Testis (tissue), 5 donors: ENCODE measurements around the gene KRTAP7-1. TPM values are rescaled to one million over a fixed set of nuclear protein-coding genes. Genes with fewer than 3 reads are reported as not detected.

Experiments
- DNase-seq: peaks from one replicate; pipeline ENCODE4 v3.0.0-alpha.2; 2019
- H3K27ac ChIP-seq, 2 donors: fragments of 200-600 bp; sonication (generic); one replicate each; pipeline ENCODE4 v1.5.1; 2019
- H3K27me3 ChIP-seq: fragments of 200-600 bp; sonication (generic); one replicate; pipeline ENCODE4 v1.5.1; 2019
- H3K36me3 ChIP-seq: fragments of 200-600 bp; sonication (generic); one replicate; pipeline ENCODE4 v1.5.1; 2017; ENCODE audit warnings: low read depth; ENCODE audit errors: missing control alignments
- H3K4me1 ChIP-seq: fragments of 200-600 bp; sonication (generic); one replicate; pipeline ENCODE4 v1.5.1; 2019
- H3K4me3 ChIP-seq, 2 donors: fragments of 200-600 bp; sonication (generic); one replicate each; pipeline ENCODE4 v1.5.1; 2017 to 2019
- H3K9me3 ChIP-seq: fragments of 200-600 bp; sonication (generic); one replicate; pipeline ENCODE4 v1.5.1; 2017
- CTCF ChIP-seq, 3 experiments: fragments of 450-650 bp in 2 of 3; fragments of 200-600 bp in 1 of 3; sonication (generic) in 1 of 3; IDR thresholded peaks; one replicate each; pipeline ENCODE4 v1.5.1; 2016 to 2019; ENCODE audit warnings: antibody characterized with exemption in 3 of 3, mild to moderate bottlenecking in 2 of 3, moderate library complexity in 1 of 3
- POLR2A ChIP-seq: fragments of 450-650 bp; IDR thresholded peaks from one replicate; pipeline ENCODE4 v1.6.1; 2017; ENCODE audit warnings: antibody characterized with exemption, mild to moderate bottlenecking, moderate library complexity
- WGBS, 2 donors: methylation state at CpG; one replicate each; pipeline ENCODE4 v1.1.5; 2018; 5-methylcytosine and 5-hydroxymethylcytosine counted together
- intact Hi-C: fragments of 100-400 bp; cut with DNase I; formaldehyde crosslinking; loops from one replicate; pipeline ENCODE4 v1.15.1; 2023; ENCODE audit warnings: low total_unique reads
- long read RNA-seq, 2 donors: transcript quantifications; one replicate each; lab custom pipeline, GENCODE V29; 2026
- polyA plus RNA-seq: library from polyadenylated mRNA; stranded (reverse); fragments of 350-450 nt; fragmentation: Illumina TruSeq; extraction: RNeasy Lipid Tissue Mini Kit (QIAGEN cat#74804); gene quantifications from one replicate; pipeline ENCODE4 v1.2.3, GENCODE V29; 2014; ENCODE audit warnings: low read depth, low replicate concordance; ENCODE audit not compliant: insufficient read depth
- total RNA-seq, 2 donors: library from RNA; depleted of rRNA; stranded (reverse); fragments of >200 nt; gene quantifications; one replicate each; pipeline ENCODE4 v1.2.3, GENCODE V29; 2016

KRTAP7-1 gene
- total RNA-seq (1 to 10 TPM in 1 of 2 donors, under 1 TPM in 1; 0.81 to 1.5 TPM), polyA plus RNA-seq (not detected)
- long read RNA-seq, donor 1 = 0 reads
- long read RNA-seq, donor 2 = 0 reads

GRCh38 chr21:30829659-30830058 lies at the start of gene KRTAP7-1:
KRTAP7-1 (minus strand) TSS chr21:30829759; CDS start chr21:30829698, 61 bp downstream.
- no peak within 1 kb of the TSS for H3K27ac ChIP-seq
- H3K4me1 ChIP-seq = no peaks in the 10 kb centered on the region
- no peak for DNase-seq
- no peaks in the 10 kb centered on the region for H3K36me3 ChIP-seq
- intact Hi-C loops = loop anchor here (10.0 kb wide), 1 partner anchor 255 kb away; no protein-coding TSS in a partner anchor
- no peak for TF ChIP-seq POLR2A
- no peak for TF ChIP-seq CTCF (IDR thresholded peaks at IDR 0.05)
- H3K27me3 ChIP-seq = no peaks in the 10 kb centered on the region
- H3K4me3 ChIP-seq = no peak within 1 kb of the TSS
- H3K9me3 ChIP-seq = no peaks in the 10 kb centered on the region
- WGBS, 2 donors = 93 to 97% methylated on average over 4 of the region's 4 CpGs

GRCh38 chr21:30874526-30874925 lies 45.0 kb upstream of the KRTAP7-1 start:
- DNase-seq = no peak
- WGBS, 2 donors = 32 to 35% methylated on average over 2 of the region's 2 CpGs
- no peaks in the 10 kb centered on the region for H3K36me3 ChIP-seq
- intact Hi-C loops = no loop called here
- H3K4me1 ChIP-seq = no peaks in the 10 kb centered on the region
- H3K4me3 ChIP-seq = no peak overlapping the region
- no peak for TF ChIP-seq POLR2A
- TF ChIP-seq CTCF (IDR thresholded peaks at IDR 0.05) = no peak
- no peak overlapping the region for H3K27ac ChIP-seq
- no peaks in the 10 kb centered on the region for H3K9me3 ChIP-seq
- H3K27me3 ChIP-seq = no peaks in the 10 kb centered on the region

GRCh38 chr21:30847627-30848500 lies 18.3 kb upstream of the KRTAP7-1 start:
- Histone ChIP-seq H3K27ac (no peak overlapping the region), H3K4me1 (no peaks in the 10 kb centered on the region), H3K27me3 (no peaks in the 10 kb centered on the region), H3K4me3 (no peak overlapping the region), H3K9me3 (no peaks in the 10 kb centered on the region), H3K36me3 (no peaks in the 10 kb centered on the region)
- no peak for DNase-seq
- TF ChIP-seq POLR2A (no peak), CTCF (IDR thresholded peaks at IDR 0.05) (no peak)
- intact Hi-C loops = no loop called here
- WGBS, 2 donors = 81 to 86% methylated on average over 9 of the region's 9 CpGs

- Histone ChIP-seq H3K36me3 (no peaks in the 10 kb centered on the region), H3K4me1 (no peaks in the 10 kb centered on the region), H3K27ac (no peak overlapping the region), H3K27me3 (no peaks in the 10 kb centered on the region), H3K4me3 (no peak overlapping the region), H3K9me3 (no peaks in the 10 kb centered on the region)
- intact Hi-C loops = no loop called here
- DNase-seq = no peak
- no peak for TF ChIP-seq POLR2A
- no peak for TF ChIP-seq CTCF (IDR thresholded peaks at IDR 0.05)
Observed at GRCh38 chr21:30842990-30843389, 13.4 kb upstream of the KRTAP7-1 start.
